ENCODE results near the gene CRYBG3. TPM values are rescaled to one million over a fixed set of nuclear protein-coding genes. Genes with fewer than 3 reads are reported as not detected.
"Not testable (repeated sequence)": the region's sequence is repeated elsewhere in the genome, so short reads cannot be mapped to it uniquely, and the experiment has no call there.

Gene CRYBG3
- total RNA-seq, 1 donor, result 23.9 TPM

GRCh38 chr3:97831140-97831539 lies 9.3 kb downstream of the CRYBG3 start:
- no peak overlapping the region for H3K4me3 ChIP-seq (ENCODE audit: low read depth, low read length)
- DNase-seq (ENCODE audit: low read depth), result no peak
- no peak for TF ChIP-seq CTCF (IDR thresholded peaks at IDR 0.05; ENCODE audit: insufficient read depth, low read length)

DNA sequence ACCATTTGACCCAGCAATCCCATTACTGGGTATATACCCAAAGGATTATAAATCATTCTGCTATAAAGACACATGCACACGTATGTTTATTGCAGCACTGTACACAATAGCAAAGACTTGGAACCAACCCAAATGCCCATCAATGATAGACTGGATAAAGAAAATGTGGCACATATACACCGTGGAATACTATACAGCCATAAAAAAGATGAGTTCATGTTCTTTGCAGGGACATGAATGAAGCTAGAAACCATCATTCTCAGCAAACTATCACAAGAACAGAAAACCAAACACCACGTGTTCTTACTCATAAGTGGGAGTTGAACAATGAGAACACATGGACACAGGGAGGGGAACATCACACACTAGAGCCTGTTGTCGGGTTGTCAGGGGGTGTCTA lies 11.4 kb downstream of the CRYBG3 start:
- not testable (repeated sequence) for DNase-seq (ENCODE audit: low read depth); H3K4me3 ChIP-seq (ENCODE audit: low read depth, low read length)

DNA sequence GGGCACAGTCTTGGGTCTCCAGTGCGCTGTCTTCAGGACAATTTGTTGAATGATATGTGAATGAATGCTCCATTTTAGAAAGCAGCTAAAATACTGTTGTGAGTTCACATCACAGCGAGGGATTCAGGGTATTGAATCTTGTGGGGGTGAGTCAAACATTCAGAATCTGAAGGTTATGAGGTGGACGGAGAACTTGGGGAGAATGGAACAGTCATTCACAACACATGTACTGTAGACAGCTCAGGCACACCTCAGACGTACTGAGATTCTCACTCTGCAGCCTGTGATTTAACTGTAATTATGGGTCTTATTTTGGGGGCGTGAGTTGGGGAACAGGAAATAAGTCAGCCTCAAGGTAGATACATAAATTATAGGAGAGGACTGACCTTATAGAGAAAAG lies 13.9 kb downstream of the CRYBG3 start:
- no peak for DNase-seq (ENCODE audit: low read depth)

GRCh38 chr3:97838393-97838792 lies 16.6 kb downstream of the CRYBG3 start:
- no peak overlapping the region for H3K4me3 ChIP-seq (ENCODE audit: low read depth, low read length)
- no peak for DNase-seq (ENCODE audit: low read depth)
- TF ChIP-seq CTCF (IDR thresholded peaks at IDR 0.05; ENCODE audit: insufficient read depth, low read length), result no peak

More for the DNA sequence above, 13.9 kb downstream of the CRYBG3 start:
- no peak for TF ChIP-seq CTCF (IDR thresholded peaks at IDR 0.05; ENCODE audit: insufficient read depth, low read length)
- H3K4me3 ChIP-seq (ENCODE audit: low read depth, low read length), result no peak overlapping the region

GRCh38 chr3:97839944-97840343 lies 18.1 kb downstream of the CRYBG3 start:
- H3K4me3 ChIP-seq (ENCODE audit: low read depth, low read length), result no peak overlapping the region
- no peak for DNase-seq (ENCODE audit: low read depth)
- TF ChIP-seq CTCF (IDR thresholded peaks at IDR 0.05; ENCODE audit: insufficient read depth, low read length), result no peak

- no peak for DNase-seq (ENCODE audit: low read depth)
- TF ChIP-seq CTCF (IDR thresholded peaks at IDR 0.05; ENCODE audit: insufficient read depth, low read length), result no peak
- no peak overlapping the region for H3K4me3 ChIP-seq (ENCODE audit: low read depth, low read length)
Observed at GRCh38 chr3:97841304-97841703, 19.5 kb downstream of the CRYBG3 start.

DNA sequence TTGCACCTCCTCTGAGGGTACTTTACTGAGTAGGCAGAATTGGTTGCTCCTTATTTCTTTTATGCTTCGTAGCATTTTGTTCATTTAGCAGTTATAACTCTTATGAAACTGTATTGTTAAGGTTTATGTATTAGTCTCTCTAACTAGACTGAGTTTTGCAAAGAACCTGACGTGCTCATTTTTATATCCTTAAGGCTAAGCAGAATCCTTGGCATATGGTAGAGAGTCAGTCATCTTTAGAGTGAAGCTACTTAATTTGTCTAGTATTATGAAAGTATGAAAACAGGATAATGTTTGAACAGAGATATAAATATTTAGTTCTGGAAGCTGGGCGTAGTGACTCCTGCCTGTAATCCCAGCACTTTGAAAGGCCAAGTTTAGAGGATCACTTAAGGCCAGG lies 20.1 kb downstream of the CRYBG3 start:
- H3K4me3 ChIP-seq (ENCODE audit: low read depth, low read length), result no peak overlapping the region
- no peak for TF ChIP-seq CTCF (IDR thresholded peaks at IDR 0.05; ENCODE audit: insufficient read depth, low read length)
- no peak for DNase-seq (ENCODE audit: low read depth)
